Heart left ventricle (tissue), 16 donors: ENCODE results near the gene PRSS2. TPM values are rescaled to one million over a fixed set of nuclear protein-coding genes. Genes with fewer than 3 reads are reported as not detected.
"Not testable (repeated sequence)": the region's sequence is repeated elsewhere in the genome, so short reads cannot be mapped to it uniquely, and the experiment has no call there.

Experiments
- ATAC-seq, 4 donors: fragments of 200-7000 bp; cut with Tn5 transposase; one replicate each; pipeline ENCODE4 v1.9.1; 2020 to 2022; ENCODE audit warnings: moderate library complexity in 4 of 4, mild to moderate bottlenecking in 3 of 4, moderate number of reproducible peaks in 1 of 4
- DNase-seq, 5 donors: peaks; one replicate each; pipeline ENCODE4 v3.0.0-alpha.2; 2020
- H3K27ac ChIP-seq, 12 donors: fragments of 200-600 bp; sonication (generic) in 4 of 12; one replicate each; pipeline versions ENCODE4 v1.5.0 to v1.8.0; 2016 to 2022; ENCODE audit warnings: mild to moderate bottlenecking in 2 of 12
- H3K27me3 ChIP-seq, 9 donors: fragments of 200-600 bp; sonication (generic) in 2 of 9; one replicate each; pipeline versions ENCODE4 v1.5.1 to v1.8.0; 2016 to 2022; ENCODE audit warnings: mild to moderate bottlenecking in 3 of 9
- H3K36me3 ChIP-seq, 9 donors: fragments of 200-600 bp; sonication (generic) in 2 of 9; one replicate each; pipeline versions ENCODE4 v1.5.0 to v1.8.0; 2018 to 2022; ENCODE audit warnings: mild to moderate bottlenecking in 2 of 9
- H3K4me1 ChIP-seq, 12 donors: fragments of 200-600 bp; sonication (generic) in 4 of 12; one replicate each; pipeline versions ENCODE4 v1.5.0 to v1.8.0; 2016 to 2022; ENCODE audit warnings: mild to moderate bottlenecking in 3 of 12
- H3K4me3 ChIP-seq, 12 donors: fragments of 200-600 bp; sonication (generic) in 4 of 12; one replicate each; pipeline versions ENCODE4 v1.5.0 to v1.8.0; 2017 to 2022; ENCODE audit warnings: mild to moderate bottlenecking in 9 of 12, moderate library complexity in 4 of 12
- H3K9me3 ChIP-seq, 12 donors: fragments of 200-600 bp; sonication (generic) in 4 of 12; one replicate each; pipeline versions ENCODE4 v1.5.0 to v1.8.0; 2016 to 2022; ENCODE audit warnings: mild to moderate bottlenecking in 1 of 12
- CTCF ChIP-seq, 12 donors: fragments of 200-600 bp; sonication (generic) in 4 of 12; IDR thresholded peaks; one replicate each; pipeline versions ENCODE4 v1.5.0 to v1.8.0; 2018 to 2022; ENCODE audit warnings: antibody characterized with exemption in 12 of 12, mild to moderate bottlenecking in 5 of 12
- POLR2A ChIP-seq, 2 donors: fragments of 450-650 bp; IDR thresholded peaks; one replicate each; pipeline ENCODE4 v1.6.1; 2017; ENCODE audit warnings: antibody characterized with exemption in 2 of 2, mild to moderate bottlenecking in 2 of 2, moderate library complexity in 2 of 2
- WGBS, 4 donors: extraction: QIAGEN DNeasy Blood & Tissue Kit in 2 of 4; methylation state at CpG; one replicate each; pipeline versions ENCODE4 v1.1.5 to v1.1.7; 2013 to 2018; 5-methylcytosine and 5-hydroxymethylcytosine counted together
- intact Hi-C, 10 donors: fragments of 100-400 bp; cut with DNase I; formaldehyde crosslinking; loops; one replicate each; pipeline versions ENCODE4 v1.11.1 to v1.14.2; 2022
- polyA plus RNA-seq, 2 donors: library from polyadenylated mRNA; stranded (reverse); fragments of 200-250 nt; gene quantifications; one replicate each; pipeline ENCODE4 v1.2.3, GENCODE V29; 2013
- total RNA-seq, 9 donors: library from RNA; depleted of rRNA in 2 of 9; stranded (reverse); fragments of >200 nt in 2 of 9; fragmentation: NEBNext Ultra II Directional in 3 of 9; extraction: Animal tissue kit (Norgen Biotek cat#: 25700) in 3 of 9; gene quantifications; one replicate each; pipeline versions ENCODE4 v1.1.0 to v1.2.4, GENCODE V29; 2016 to 2023
- donor health status: ischemic (EF 13 %, LVEDD 7.1; RV severe dilation, severe dysfunction).
- donor health status: healthy with polysubstance abuse.
- donor health status: DM: no; HTN: yes; CAD: no.
- donor health status: DM: no; HTN: no; CAD: no.
- donor health status: ischemic (EF 25% LVEDD 6.9; RV normal size, moderate dysfunction).
- donor health status: ischemic (EF 25% LVEDD 5.7; RV mildly dilated, moderate dysfunction).
- donor health status: healthy.
- donor health status: DM: yes; HTN: yes; CAD: no.
- donor health status: ischemic (EF 35%, LVEDD 5.7; RV mildly dilated, moderate dysfunction).
- donor health status: nonischemic (EF 11% LVEDD 7.7; RV severe dilation, severe dysfunction).
- donor health status: DM: yes; HTN: yes; CAD: no.
- donor health status: PGD.
- donor health status: ischemic (EF 29% LVEDD 5.4; RV normal size, mild dysfunction).
- donor health status: nonischemic (EF 23%, LVEDD 6.1; RV moderate dilation, normal function).

The PRSS2 gene
- total and polyA plus RNA-seq, 11 donors = 1.0 to 8.4 (median 5.9) TPM; not detected in 5

- no peak for ATAC-seq
- TF ChIP-seq CTCF (IDR thresholded peaks at IDR 0.05) (no peak), POLR2A (IDR thresholded peaks at IDR 0.05) (no peak)
- H3K27ac ChIP-seq = no peak overlapping the region
- H3K27me3 ChIP-seq = no peaks in the 10 kb centered on the region
- H3K4me1 ChIP-seq = no peaks in the 10 kb centered on the region
- no peaks in the 10 kb centered on the region for H3K9me3 ChIP-seq
- H3K4me3 ChIP-seq = no peak overlapping the region
- no peaks in the 10 kb centered on the region for H3K36me3 ChIP-seq
- DNase-seq = no peak
- intact Hi-C loops = no loop called here
- WGBS, 4 donors = 62 to 72% (median 66%) methylated on average over 9 of the region's 9 CpGs
Observed at GRCh38 chr7:142750321-142750938, 20.3 kb upstream of the PRSS2 start.

- DNase-seq, H3K4me1 ChIP-seq, H3K27ac ChIP-seq, H3K36me3 ChIP-seq, H3K9me3 ChIP-seq, ATAC-seq, H3K4me3 ChIP-seq, H3K27me3 ChIP-seq, intact Hi-C loops: not testable (repeated sequence)
- 85 to 91% (median 87%) methylated on average over 14 of the region's 14 CpGs for WGBS, 4 donors
Observed at GRCh38 chr7:142751526-142752175, 19.1 kb upstream of the PRSS2 start.

GRCh38 chr7:142752376-142753225 is 18.2 kb upstream of the PRSS2 start:
- intact Hi-C loops = no loop called here
- ATAC-seq (no peak), DNase-seq (no peak)
- no peaks in the 10 kb centered on the region for H3K9me3 ChIP-seq
- no peaks in the 10 kb centered on the region for H3K4me1 ChIP-seq
- H3K27ac ChIP-seq = no peak overlapping the region
- H3K27me3 ChIP-seq = no peaks in the 10 kb centered on the region
- H3K36me3 ChIP-seq = no peaks in the 10 kb centered on the region
- 49 to 58% (median 55%) methylated on average over 3 of the region's 3 CpGs for WGBS, 4 donors
- TF ChIP-seq POLR2A (IDR thresholded peaks at IDR 0.05) (no peak), CTCF (IDR thresholded peaks at IDR 0.05) (no peak)
- no peak overlapping the region for H3K4me3 ChIP-seq

GRCh38 chr7:142753366-142753765 is 17.4 kb upstream of the PRSS2 start:
- DNase-seq (no peak), ATAC-seq (no peak)
- TF ChIP-seq CTCF (IDR thresholded peaks at IDR 0.05) = no peak
- TF ChIP-seq POLR2A (IDR thresholded peaks at IDR 0.05) = no peak
- Histone ChIP-seq H3K4me1 (no peaks in the 10 kb centered on the region), H3K36me3 (no peaks in the 10 kb centered on the region), H3K27me3 (no peaks in the 10 kb centered on the region), H3K4me3 (no peak overlapping the region), H3K27ac (no peak overlapping the region), H3K9me3 (no peaks in the 10 kb centered on the region)
- WGBS, 4 donors = 49 to 85% (median 71%) methylated on average over 8 of the region's 8 CpGs
- intact Hi-C loops = no loop called here

GRCh38 chr7:142753925-142754491 is 16.8 kb upstream of the PRSS2 start:
- WGBS, 4 donors = 51 to 60% (median 54%) methylated on average over 4 to 5 of the region's 5 CpGs
- H3K27ac ChIP-seq, H3K4me1 ChIP-seq, intact Hi-C loops, H3K9me3 ChIP-seq, DNase-seq, H3K27me3 ChIP-seq, ATAC-seq, H3K36me3 ChIP-seq, H3K4me3 ChIP-seq: not testable (repeated sequence)
